HK-2 (cell line): ENCODE results near the gene PAGE2.
"Not testable (repeated sequence)": the region's sequence is repeated elsewhere in the genome, so short reads cannot be mapped to it uniquely, and the experiment has no call there.

Experiments
- DNase-seq: peaks from one replicate; pipeline ENCODE4 v3.0.0-alpha.2; 2018; ENCODE audit not compliant: unreplicated experiment

PAGE2 gene, protein sequence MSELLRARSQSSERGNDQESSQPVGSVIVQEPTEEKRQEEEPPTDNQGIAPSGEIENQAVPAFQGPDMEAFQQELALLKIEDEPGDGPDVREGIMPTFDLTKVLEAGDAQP

DNA sequence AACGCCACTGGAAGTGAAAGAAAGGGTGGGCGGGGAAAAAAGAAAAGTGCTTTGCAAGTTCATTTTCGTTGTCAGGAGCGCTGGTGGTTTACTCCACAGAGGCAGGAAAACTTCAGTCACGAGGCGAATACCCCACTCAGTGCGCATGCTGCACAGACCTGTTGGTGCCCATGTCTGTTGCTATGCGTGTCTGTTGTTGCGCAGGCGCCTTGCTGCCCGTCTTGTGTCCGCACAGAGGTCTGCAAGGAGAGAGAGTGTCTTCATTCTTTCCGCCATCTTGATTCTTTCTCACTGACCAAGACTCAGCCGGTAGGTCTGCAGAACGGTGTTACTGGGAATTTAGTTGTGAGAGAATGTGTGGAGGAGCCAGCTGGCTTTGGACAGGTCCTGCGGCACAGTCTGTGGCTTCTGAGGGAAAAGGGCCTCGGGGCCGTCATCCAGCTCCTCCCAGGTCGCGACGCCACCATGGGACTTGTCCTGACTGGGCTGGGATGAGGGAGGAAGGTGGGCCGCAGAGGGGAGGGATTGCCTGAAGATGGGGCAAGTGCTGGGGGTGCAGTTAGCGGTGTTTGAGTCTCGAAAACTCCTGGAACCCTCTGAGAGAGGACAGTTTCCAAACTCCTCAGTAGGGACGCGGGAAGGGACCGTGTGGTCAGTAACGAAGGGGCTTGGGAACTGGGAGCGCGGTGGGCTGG is at the start of gene PAGE2:
Gene PAGE2, plus strand, starts transcription at position 224 of the 695 bp plus-strand sequence. CDS start 1,003 bp downstream, outside the sequence.
- DNase-seq: no peak

DNA sequence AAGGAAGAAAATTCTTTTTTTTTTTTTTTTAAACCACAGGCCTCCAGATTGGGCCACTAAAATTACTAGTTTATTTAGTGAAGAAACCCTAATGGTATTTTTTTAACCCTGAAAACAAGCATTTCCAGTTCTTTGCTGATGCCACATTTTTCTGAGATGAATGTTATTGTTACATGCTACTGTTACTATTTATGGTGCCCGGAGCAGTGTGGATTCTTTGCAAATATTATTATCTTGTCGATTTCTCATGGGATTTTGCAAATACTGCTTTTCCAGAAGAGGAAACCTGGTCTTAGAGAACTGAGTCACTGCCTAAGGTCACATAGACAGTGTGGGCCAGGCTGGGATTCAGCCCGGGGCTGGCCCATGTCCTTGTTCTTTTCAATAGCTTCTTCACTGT is 49.3 kb upstream of the PAGE2 start:
- DNase-seq: no peak

DNA sequence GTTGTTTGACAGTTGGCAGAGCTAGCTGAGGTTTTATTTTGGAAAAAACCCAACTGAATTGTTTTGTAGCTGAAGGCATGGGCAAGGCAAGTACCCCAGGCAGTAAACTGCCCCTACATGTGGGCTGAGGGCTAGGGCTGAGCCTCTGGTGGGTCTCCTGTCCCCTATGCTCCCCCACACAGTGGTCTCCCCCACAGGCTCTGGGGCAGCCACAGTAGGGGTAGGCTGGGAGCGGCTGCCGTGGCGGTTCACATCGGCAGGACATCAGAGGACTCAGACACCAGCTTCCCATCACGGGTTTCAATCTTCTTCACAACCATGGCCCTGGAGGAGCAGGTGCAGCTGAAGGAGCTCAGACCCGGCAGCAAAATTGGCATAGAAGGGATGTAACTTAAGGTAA is 47.3 kb upstream of the PAGE2 start:
- DNase-seq: no peak

DNA sequence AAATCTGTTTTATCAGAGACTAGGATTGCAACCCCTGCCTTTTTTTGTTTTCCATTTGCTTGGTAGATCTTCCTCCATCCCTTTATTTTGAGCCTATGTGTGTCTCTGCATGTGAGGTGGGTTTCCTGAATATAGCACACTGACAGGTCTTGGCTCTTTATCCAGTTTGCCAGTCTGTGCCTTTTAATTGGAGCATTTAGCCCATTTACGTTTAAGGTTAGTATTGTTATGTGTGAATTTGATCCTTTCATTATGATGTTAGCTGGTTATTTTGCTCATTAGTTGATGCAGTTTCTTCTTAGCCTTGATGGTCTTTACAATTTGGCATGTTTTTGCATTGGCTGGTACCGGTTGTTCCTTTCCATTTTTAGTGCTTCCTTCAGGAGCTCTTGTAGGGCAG is 38.2 kb upstream of the PAGE2 start:
- DNase-seq: not testable (repeated sequence)

DNA sequence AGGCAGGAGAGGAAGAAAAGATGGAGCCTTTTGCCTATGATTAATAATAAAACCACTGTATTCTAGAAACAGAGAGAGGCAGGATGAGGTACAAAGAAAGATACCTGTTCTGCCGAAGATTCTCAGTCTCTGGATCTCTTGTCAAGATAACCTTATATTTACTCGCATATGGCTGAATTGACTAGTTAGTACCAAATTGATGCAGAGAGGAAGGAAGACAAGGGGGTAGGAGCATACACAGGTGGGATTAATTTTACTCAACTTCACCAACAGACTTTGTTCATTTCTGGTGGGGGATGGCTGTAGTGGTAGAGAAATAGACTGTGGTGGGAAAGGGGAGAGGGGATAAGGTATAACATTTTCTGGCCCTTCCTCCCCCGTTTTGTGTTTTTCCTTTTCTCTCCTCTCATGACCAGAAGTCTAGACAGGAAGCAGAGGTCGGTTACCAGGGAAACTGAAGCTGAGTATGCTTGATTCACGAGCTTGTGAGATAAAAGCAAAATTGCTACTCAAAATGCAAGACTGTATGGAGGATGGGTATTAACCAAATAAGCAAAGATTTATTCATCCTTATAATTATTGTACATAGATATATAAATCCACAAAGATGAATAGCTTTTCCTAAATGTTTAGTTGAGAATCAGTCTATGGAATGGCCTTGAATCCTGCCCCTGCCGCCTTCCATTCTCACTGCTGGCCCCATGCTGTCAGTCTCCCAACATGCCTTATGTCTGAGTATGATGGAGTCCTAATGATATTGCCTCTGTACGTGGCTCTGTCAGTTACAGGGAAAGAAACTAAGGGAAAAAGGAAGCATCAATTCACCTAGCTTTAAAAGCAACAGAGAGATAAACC is 31.8 kb upstream of the PAGE2 start:
- no peak for DNase-seq

DNA sequence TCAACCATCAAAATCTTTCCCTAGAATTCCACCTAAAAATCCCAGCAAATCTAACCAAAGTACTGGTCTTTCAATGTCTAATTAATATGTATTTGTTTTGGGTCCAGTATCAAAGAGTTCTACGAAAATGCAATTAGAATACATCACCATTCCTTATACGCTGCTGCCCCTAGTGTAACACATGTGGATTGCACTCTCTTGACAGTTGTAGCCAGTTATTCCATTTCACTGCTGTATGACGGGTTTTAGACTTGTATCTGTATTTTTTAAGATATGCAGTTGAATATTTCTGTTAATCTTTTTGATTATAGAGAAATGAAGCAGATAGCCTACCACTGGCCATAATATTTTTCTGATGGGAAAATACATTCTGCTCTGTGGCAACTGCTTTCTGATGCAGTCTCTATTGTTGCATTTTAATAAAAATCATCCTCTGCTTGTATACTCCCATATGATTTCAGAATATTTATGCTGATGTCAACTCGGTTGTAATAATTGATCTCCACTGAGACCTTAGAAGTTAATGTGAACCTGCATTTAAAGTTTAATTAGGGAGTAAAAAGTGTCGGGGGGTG is 31.1 kb upstream of the PAGE2 start:
- DNase-seq: no peak

DNA sequence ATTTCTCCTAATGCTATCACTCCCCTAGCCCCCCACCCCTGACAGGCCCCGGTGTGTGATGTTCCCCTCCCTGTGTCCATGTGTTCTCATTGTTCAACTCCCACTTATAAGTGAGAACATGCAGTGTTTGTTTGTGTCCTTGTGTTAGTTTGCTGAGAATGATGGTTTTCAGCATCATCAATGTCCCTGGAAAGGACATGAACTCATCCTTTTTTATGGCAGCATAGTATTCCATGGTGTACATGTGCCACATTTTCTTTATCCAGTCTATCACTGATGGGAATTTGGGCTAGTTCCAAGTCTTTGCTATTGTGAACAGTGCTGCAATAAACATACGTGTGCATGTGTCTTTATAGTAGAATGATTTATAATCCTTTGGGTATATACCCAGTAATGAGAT is 21.6 kb upstream of the PAGE2 start:
- not testable (repeated sequence) for DNase-seq

DNA sequence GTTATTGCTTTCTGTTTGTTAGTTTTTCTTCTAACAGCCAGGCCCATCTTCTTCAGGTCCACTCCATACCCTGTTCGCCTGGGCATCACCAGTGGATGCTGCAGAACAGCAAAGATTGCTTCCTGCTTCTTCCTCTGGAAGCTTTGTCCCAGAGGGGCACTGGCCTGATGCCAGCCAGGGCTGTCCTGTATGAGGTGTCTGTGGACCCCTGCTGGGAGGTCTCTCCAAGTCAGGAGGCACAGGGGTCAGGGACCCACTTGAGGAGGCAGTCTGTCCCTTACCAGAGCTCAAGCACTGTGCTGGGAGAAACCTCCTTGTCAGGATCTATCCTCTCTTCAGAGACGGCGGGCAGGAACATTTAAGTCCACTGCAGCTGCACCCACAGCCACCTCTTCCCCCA is 16.5 kb upstream of the PAGE2 start:
- no peak for DNase-seq

DNA sequence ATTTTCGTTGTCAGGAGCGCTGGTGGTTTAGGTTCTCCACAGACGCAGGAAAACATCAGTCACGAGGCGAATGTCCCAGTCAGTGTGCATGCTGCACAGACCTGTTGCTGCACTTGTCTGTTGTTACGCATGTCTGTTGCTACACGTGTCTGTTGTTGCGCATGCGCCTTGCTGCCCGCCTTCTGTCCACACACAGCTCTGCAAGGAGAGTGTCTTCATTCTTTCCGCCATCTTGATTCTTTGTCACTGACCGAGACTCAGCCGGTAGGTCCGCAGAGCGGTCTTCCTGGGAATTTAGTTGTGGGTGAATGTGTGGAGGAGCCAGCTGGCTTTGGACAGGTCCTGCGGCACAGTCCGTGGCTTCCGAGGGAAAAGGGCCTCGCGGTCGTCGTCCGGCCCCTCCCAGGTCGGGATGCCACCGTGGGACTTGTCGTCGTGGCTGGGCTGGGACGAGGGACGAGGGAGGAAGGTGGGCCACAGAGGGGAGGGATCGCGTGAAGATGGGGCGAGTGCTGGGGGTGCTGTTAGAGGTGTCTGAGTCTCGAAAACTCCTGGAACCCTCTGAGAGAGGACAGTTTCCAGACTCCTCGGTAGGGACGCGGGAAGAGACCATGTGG is 13.9 kb upstream of the PAGE2 start, which contains the start of gene PAGE2B:
Gene PAGE2B, plus strand, starts transcription at position 180 of the 617 bp plus-strand sequence. CDS start 1,012 bp downstream, outside the sequence.
- no peak for DNase-seq

DNA sequence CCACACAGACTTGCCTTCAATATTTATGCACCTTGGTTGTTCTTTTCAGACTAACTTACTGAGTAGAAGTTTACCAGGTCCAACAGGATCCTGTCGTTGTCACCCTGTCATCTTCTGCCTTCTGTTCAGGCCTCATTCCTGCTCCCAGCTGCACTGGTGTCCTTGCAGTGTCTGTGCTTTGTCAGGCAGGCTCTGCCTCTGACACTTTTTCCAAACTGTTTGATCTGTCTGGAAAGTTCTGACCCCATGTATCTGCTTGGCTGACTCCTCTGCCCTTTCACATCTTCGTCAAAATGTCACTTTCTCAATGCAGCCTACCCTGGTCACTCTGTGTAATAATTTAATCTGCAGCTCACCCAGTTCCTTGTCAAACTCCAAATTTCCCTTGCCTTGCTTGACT is 9.9 kb downstream of the PAGE2 start:
- DNase-seq: no peak

DNA sequence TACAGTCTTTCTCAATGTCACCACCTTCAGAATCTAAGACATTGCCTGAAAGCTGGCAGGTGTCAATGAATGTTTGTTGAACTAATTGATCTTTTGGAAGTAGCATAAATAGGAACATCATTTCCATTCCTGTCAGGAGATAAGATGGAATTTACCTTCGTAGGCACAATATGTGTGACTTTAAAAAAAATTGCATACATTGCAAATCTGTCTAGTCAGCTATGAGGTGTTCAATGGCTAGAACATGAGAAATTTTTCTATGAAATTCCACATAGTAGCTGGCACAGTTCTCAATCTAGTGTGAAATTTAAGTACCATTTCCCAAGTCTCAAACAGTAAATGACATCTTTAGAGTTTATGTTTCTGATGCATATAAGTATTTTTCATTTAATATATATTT is 10.3 kb downstream of the PAGE2 start:
- no peak for DNase-seq

DNA sequence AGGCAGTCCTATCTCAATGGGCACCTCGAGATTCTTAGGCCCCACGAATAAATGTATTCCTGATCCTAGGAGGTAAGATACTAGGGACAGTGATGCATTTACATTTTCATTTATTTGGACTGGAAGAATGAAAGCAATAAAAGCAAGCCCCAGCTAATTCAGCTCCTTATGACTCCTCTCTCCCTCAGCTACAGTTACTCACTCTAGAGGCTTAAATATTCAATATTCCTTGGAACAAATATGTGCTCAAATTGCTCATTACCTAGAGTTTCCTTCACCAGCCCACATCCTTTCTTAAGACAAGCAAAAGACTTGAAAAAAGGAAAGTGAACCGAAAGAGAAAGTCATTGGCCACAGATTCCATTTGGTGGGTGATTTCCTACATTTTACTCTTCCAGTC is 13.9 kb downstream of the PAGE2 start:
- no peak for DNase-seq

DNA sequence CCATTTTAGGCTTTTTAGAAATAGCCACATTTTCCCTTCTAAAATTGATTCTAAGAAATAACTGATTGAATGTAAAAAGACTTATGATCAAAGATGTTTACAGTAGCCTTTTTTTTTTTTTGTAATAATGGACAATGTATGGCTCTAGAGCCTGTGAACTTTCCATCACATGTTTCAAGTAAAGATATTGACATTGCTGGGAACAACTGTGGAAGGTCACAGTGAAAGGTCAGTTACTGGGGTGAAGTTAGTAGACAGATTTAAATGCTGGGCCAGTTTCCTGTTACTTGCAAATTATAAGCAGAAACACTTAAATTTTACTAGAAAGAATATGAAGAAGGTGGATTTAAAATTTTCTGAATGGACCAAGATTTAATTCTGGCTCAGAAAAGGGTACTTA is 18.4 kb downstream of the PAGE2 start:
- DNase-seq: no peak

DNA sequence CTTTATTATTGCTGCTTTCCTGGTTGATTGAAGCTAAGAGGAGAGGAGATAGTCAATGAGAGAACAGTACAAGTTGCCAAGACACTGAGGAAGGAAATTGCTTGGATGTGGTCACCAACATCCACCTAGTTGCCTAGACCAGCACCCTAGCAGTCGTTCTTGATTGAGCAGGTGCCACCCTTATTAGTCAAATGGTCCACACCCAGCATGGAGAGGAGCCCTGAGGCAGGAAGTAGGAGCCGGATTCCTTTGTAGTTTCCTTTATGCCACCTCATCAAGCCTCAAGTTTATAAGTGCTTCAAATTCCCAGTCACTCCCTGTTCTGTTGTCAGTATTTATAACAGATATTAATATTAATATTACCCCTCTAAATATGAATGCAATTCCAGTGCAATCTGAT is 19.1 kb downstream of the PAGE2 start:
- no peak for DNase-seq

DNA sequence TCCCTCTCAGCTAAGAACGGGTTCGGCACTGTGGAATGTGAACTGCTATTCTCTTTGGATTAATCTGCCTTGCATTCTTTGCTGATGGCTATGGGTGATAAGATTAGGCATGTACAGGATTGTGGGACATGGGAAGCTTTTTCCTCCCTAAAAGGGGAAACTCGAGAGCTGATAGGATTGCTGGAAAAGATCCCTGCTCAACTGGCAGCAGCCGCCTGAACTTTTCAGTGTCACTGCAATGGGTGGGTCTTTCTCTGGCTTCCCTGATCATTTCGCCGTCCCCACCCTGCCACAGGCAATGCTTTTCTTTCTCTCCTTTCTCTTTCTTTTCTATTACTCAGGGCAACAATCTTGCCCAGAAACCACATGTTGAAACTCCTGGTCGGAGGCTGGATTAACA is 20.5 kb downstream of the PAGE2 start:
- DNase-seq: no peak

DNA sequence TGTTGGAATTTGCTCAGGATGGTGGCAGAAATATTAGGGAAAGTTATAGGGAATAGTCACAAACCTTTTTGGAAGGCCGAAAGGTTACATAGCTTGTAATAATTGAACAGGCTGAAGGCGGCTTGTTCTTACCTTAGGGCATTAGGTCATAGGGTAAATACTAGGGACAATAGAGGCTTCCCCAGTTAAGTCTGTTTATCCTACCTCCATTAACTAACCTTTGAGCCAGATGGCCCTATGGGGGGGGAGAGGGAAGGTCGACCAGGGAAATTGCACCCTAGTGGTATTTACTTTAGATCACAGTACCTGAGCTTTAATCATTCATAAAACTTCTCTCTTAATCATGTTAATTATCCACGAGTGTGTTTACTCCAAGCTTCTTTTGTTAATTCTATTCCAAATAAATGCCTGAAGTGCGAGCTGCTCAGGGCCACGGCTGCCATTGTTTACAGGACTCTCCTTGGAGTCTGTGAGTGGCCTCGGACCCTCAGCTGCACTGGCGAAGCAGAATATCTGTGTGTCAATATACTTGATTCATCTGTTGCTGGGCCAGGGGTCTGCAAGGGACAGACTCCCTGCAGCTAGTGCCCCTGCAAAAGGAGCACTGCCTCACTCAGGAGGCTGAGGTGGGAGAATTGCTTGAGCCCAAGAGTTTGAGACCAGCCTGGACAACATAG is 22.9 kb downstream of the PAGE2 start:
- no peak for DNase-seq

DNA sequence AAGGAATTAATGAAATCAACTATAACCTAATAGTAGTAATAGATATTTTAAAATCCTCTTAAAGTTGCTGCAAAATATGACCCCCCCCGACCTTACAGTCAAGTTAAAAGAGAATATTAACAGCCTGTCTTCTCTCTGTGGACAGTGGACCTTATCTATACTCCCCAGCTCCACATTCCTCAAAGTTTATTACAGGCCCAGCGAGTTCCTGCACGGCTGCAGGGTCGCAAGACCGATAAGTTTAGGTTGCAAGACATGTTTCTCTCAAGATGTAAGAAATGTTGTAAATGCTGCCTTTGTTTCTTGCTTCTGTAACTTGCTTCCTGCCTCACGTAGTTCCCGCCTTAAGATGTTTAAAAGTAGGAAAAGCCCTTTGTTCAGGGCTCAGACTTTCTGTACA is 27.8 kb downstream of the PAGE2 start:
- DNase-seq: not testable (repeated sequence)

DNA sequence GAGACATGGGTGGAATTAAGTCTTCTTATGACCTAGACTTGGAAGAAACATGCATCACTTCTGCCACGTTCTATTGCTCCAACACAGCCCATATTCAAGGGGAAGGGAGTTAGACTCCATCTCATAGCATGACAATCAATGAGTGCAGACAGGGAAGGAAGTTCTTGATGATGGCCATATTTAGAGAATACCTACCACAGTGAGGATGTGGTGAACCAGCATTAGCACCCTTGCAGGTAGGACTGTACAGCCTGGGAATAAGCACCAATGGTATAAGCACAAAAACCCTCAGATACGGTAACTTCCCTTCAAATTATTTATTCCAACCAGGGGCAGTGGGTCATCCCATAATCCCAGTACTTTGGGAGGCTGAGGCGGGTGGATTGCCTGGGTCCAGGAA is 29.8 kb downstream of the PAGE2 start:
- no peak for DNase-seq

DNA sequence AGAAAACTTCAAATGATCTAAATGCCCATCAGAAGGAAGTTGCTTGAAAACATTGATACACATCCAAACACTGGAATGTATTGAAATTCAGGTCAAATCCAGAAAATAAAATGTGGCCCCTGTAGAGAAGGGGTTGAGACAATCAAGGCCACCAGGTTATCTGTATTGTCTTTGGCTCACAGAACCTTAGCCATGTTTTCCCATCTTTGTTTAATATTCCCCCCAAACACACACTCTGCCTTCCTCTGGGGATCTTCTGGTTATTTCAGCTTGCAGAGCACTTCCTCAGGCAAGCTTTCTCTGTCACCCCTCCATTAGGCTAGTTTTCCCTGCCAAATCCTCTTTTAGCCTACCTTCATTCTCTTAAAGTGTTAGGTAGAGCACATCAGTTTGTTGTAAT is 30.5 kb downstream of the PAGE2 start:
- no peak for DNase-seq

DNA sequence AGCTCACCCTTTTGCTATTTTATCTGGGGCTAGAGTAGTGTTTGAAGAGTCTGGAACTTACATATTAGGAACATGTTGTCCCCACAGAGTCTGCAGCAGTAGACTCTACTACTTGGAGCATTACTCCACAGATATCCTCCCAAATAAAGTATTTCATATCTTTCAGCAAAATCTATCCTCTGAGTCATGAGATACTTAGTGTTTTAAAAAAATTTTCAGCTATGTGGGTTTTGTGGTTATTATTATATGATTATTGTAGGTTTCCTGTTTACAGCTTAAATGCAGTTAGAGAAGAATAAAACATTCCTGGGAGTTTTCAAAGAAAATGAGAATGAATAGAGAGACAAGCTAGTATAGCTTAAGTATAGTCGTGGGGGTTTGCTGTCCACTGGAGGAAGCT is 30.9 kb downstream of the PAGE2 start:
- DNase-seq: no peak

DNA sequence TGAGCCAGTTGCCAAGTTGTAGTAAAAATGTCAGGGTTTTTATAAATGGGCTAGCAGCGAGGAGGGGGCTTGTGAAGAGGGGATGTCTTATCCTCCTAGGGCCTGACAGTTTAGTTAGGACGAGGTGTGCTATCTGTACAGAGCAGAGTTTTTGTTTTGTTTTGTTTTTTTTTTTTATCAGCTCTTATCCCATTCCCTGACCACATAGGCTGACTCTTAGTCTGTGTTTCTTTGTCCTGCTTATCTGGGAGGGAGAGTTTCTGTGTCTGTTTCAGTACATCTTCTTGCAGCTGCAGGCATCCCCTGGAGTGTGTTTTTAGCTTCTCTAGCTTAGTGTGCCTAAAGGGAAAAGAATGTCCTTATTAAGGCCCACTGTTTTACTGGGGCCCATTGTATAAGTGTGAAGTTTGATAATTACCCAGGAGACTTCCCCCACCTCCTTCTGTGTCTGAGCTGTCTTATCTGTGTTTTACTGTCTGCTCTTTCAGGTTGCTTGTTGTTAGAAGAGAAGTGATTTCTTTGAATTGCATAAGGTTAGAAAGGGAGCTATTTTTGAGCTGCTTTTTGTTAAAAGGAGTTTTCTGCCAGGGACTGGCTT is 32.0 kb downstream of the PAGE2 start:
- no peak for DNase-seq
